ENCODE data around the gene RNF152. TPM values are rescaled to one million over a fixed set of nuclear protein-coding genes. Genes with fewer than 3 reads are reported as not detected.
"Not testable (repeated sequence)": the region's sequence is repeated elsewhere in the genome, so short reads cannot be mapped to it uniquely, and the experiment has no call there.

The RNF152 gene
- total RNA-seq, 1 experiment from 2014 or later = 2.3 TPM

- no peak for DNase-seq (ENCODE audit: extremely low read depth, low read depth)
Measured at GRCh38 chr18:61824733-61825363, 68.0 kb downstream of the RNF152 start.

- no peak for DNase-seq (ENCODE audit: extremely low read depth, low read depth)
Measured at GRCh38 chr18:61823595-61823994, 69.2 kb downstream of the RNF152 start.

- DNase-seq (ENCODE audit: extremely low read depth, low read depth) = no peak
Measured at GRCh38 chr18:61822879-61823278, 69.9 kb downstream of the RNF152 start.

DNA sequence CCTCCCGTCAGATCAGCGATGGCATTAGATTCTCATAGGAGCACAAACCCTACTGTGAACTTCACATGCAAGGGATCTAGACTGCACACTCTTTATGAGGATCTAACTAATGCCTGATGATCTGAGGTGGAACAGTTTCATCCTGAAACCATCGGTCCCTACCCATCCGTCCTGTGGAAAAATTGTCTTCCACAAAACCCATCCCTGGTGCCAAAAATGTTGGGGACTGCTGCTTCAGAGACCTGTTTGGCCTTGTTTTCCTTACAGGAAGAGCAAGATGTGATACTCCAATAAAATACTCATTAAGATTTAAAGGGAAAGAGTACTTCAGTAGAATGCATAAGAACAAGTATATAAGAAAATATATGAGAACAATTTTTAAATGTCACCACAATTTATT lies 71.1 kb downstream of the RNF152 start:
- no peak for DNase-seq (ENCODE audit: extremely low read depth, low read depth)

DNA sequence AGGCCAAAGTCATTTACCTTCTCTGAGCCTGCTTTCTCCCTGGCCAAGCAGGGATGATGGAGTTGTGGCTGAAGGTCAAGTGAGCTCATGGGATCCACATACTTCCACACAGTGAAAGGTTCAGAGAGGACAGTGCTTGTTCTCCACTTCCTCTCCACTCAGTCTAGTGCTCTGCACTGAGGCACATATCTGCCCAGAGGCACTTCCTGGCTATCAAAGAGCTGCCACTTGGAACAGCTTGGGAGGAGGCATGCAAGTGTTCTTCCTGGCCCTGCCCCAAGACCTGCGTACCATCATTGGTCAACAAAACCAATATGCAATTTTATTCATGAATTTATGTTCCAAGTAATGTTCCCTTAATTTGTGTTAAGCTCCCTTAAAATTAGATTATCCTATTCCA lies 71.9 kb downstream of the RNF152 start:
- DNase-seq (ENCODE audit: extremely low read depth, low read depth) = no peak

DNA sequence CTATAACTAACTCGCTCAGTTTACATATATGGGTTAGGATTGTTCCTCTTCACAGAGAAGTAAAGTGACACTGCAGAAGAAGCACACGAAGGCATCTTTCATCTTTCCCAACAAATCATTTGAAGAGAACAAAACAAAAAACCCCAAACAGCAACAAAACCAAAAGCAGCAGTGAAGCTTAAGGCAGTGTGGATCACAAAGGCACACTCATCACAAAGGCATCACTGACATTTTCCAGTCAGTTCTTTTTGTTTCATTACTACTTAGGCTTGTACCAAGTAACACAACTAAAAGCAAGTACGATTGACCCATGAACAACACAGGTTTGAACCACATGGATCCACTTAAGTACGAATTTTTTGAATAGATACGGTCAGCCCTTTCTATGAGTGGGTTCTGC lies 75.7 kb downstream of the RNF152 start:
- DNase-seq (ENCODE audit: extremely low read depth, low read depth) = no peak

GRCh38 chr18:61815885-61816470 lies 76.8 kb downstream of the RNF152 start:
- no peak for DNase-seq (ENCODE audit: extremely low read depth, low read depth)

- no peak for DNase-seq (ENCODE audit: extremely low read depth, low read depth)
Measured at GRCh38 chr18:61808286-61808685, 84.5 kb downstream of the RNF152 start.

- no peak for DNase-seq (ENCODE audit: extremely low read depth, low read depth)
Measured at GRCh38 chr18:61803393-61803792, 89.4 kb downstream of the RNF152 start.

DNA sequence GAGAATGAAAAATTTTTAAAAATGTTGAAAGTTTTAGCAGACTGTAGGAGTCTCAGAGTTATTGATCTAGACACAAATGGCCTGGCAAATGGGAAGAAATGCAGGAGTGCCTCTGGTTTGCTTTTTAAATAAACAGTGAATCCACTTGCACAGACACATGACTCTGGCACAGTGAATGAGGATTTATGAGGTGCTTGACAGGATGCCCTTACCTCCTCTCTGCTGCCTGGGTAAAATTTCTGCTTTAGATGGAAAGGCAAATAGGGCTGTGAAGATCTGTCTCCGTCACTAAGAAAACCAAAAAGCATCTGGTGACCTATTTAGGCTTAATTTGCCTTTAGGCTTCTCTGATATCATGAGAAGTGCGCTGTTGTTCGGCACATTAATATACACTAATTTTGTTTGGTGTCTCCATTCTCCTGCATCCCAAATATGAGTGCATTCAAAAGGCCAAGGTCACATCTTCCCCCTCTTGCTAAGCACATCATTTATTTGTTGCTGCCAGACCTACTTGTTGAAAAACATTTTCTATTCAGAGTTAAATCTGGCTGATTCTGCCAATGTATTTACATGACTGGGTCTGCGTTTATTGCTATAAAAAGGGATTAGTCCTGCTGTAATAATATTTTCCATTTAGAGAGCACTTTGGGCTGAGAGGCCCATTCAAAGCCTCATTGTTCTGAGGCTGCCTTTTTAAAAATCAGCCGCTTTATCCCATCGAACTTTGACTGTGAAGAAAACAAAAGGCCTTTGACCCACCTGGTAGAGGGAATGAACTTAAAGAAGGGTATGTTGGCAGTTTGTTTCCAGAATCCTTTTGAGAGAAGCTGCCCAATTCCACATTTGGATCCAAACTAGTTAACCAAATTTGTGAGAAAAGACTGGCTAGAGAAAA lies 94.9 kb downstream of the RNF152 start:
- DNase-seq (ENCODE audit: extremely low read depth, low read depth) = no peak

DNA sequence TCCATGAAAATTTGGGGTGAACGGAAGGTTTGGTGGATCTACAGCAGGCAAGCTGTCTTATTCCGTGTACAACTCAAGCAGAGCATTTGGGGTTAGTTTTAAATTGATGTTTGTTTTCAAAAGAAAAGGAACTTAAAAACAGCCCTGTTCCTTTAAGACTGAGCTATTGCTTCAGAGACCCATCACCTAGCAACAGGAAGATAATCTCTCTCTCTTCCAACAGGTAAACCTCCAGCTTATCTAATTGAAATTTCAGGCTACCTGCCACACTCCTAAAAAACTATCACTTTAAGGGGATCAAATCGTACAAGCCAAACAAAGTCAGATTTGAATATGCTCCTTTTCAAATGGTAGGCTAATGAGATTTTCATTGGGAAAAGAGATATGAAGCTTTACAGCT lies 101.8 kb downstream of the RNF152 start:
- DNase-seq (ENCODE audit: extremely low read depth, low read depth) = no peak

DNA sequence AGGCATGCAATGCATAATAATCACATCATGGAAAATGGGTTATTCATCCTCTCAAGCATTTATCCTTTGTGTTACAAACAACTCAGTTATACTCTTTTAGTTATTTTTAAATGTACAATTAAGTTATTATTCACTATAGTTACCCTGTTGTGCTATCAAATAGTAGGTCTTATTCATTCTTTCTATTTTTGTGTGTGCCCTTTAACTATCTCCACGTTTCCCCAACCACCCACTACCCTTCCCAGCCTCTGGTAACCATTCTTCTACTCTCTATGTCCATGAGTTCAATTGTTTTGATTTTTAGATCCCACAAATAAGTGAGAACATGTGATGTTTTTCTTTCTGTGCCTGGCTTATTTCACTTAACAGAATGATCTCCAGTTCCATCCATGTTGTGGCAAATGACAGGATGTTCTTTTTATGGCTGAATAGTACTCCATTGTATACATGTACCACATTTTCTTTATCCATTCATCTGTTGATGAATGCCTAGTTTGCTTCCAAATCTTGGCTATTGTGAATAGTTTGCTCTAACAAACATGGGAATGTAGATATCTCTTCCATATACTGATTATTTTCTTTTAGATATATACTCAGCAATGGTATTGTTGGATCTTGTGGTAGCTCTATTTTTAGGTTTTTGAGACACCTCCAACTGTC lies 105.7 kb downstream of the RNF152 start:
- DNase-seq (ENCODE audit: extremely low read depth, low read depth) = not testable (repeated sequence)

GRCh38 chr18:61785588-61785987 lies 107.2 kb downstream of the RNF152 start:
- DNase-seq (ENCODE audit: extremely low read depth, low read depth) = no peak

DNA sequence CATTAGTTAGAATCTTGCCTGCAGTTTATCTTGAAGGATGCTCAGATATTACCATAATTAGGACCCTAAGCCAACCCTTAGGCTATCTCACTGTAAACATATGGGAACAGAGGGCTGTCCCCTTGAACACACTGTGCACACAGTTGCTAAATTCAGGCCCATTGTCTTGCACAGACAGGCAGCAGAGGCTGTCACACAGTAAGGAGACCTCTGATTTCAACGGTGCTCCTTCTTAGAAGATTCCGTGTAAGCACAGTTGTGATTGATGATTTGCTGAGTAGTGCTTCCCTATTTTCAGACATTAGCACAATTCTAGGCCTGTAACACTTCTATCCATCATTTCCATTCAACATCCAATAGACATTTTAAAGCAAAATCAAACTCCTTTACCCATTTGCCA lies 108.0 kb downstream of the RNF152 start:
- DNase-seq (ENCODE audit: extremely low read depth, low read depth) = no peak

DNA sequence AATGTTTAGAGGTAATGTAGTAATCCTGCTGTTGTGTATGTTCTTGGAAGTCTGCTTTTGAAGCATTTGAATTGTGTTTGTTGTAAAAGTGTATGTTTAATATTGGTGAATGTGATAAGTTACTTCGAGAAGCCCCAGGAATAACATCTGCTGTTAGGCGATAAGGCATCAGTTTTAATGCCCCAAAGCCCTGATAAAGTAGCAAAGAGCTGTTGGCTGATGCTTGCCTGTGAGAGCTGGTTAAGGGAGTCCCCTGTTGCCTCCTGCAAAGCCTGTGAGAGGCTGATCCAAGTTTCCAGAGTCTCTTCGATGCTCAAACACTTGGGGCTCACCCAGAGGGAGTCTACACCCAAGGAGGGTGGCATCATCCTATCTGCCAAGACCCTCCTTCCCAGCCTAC lies 110.3 kb downstream of the RNF152 start:
- no peak for DNase-seq (ENCODE audit: extremely low read depth, low read depth)

- not testable (repeated sequence) for DNase-seq (ENCODE audit: extremely low read depth, low read depth)
Measured at GRCh38 chr18:61776201-61776600, 116.6 kb downstream of the RNF152 start.

GRCh38 chr18:61774846-61775245 lies 118.0 kb downstream of the RNF152 start:
- DNase-seq (ENCODE audit: extremely low read depth, low read depth) = no peak

GRCh38 chr18:61772293-61772848 lies 120.4 kb downstream of the RNF152 start:
- DNase-seq (ENCODE audit: extremely low read depth, low read depth) = no peak

DNA sequence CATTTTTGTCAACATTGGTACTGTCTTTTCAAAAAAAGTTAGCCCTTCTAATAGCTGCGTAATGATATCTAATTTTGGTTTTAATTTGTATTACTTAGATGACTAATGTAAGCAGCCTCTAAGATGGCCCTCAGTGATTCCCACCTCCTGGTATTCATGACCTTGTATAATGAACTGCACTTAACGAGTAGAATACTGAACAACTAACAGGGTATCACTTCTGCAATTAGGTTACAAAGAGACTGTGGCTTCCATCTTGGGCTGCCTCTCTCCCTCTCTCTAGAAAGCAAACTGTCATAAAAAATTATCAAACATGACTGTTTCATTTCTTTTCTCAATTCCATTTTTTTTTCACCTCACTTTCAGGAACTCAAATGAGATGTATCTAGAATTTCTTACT lies 120.9 kb downstream of the RNF152 start:
- no peak for DNase-seq (ENCODE audit: extremely low read depth, low read depth)

GRCh38 chr18:61770279-61770678 lies 122.5 kb downstream of the RNF152 start:
- no peak for DNase-seq (ENCODE audit: extremely low read depth, low read depth)

Data from NCI-H460 (cell line).